Neural crest cell (in vitro differentiated cells): ENCODE data around the gene IQCK. TPM values are rescaled to one million over a fixed set of nuclear protein-coding genes. Genes with fewer than 3 reads are reported as not detected.
A peak's percentile ranks its signal among the peaks of the same experiment; 100 is the strongest.

Experiments used
- DNase-seq: peaks from one replicate; pipeline ENCODE4 v3.0.0; 2021; ENCODE audit warnings: low read depth, mixed read lengths, low spot score
- H3K27ac Mint-ChIP-seq: one replicate; pipeline ENCODE4 v1.8.0; 2021; ENCODE audit warnings: mild to moderate bottlenecking, mixed read lengths; ENCODE audit not compliant: unreplicated experiment
- H3K27me3 Mint-ChIP-seq: 2 replicates; pipeline ENCODE4 v1.8.0; 2021; ENCODE audit warnings: low read depth, mild to moderate bottlenecking, mixed read lengths
- H3K36me3 Mint-ChIP-seq: 2 replicates; pipeline ENCODE4 v1.8.0; 2021; ENCODE audit warnings: low read depth, mild to moderate bottlenecking, mixed read lengths
- H3K4me1 Mint-ChIP-seq: 2 replicates; pipeline ENCODE4 v1.8.0; 2021; ENCODE audit warnings: mixed read lengths
- H3K4me3 Mint-ChIP-seq: one replicate; pipeline ENCODE4 v1.8.0; 2021; ENCODE audit warnings: mild to moderate bottlenecking, mixed read lengths
- H3K9me3 Mint-ChIP-seq: 2 replicates; pipeline ENCODE4 v1.8.0; 2021; ENCODE audit warnings: mixed read lengths
- CTCF ChIP-seq: fragments of 200-600 bp; sonication (generic); conservative IDR thresholded peaks from 2 replicates; pipeline ENCODE4 v1.5.0; 2021; ENCODE audit warnings: antibody characterized with exemption, mild to moderate bottlenecking
- total RNA-seq: library from RNA; stranded (reverse); gene quantifications from 2 replicates; pipeline ENCODE4 v1.2.1, GENCODE V29; 2021

The IQCK gene
- total RNA-seq, 1 donor from 2014 or later, result 23.7 TPM

GRCh38 chr16:19809693-19810092 is 91.6 kb downstream of the IQCK start:
- Mint-ChIP-seq H3K4me1 (peaks cover 5% of the 10 kb centered on the region), H3K27ac (no peak overlapping the region), H3K27me3 (no peaks in the 10 kb centered on the region), H3K36me3 (peaks cover 22% of the 10 kb centered on the region), H3K9me3 (peaks cover 17% of the 10 kb centered on the region), H3K4me3 (no peak overlapping the region)
- no peak for DNase-seq
- no peak for TF ChIP-seq CTCF

GRCh38 chr16:19810817-19811731 is 93.0 kb downstream of the IQCK start:
- Mint-ChIP-seq H3K9me3 (peaks cover 7% of the 10 kb centered on the region), H3K27me3 (no peaks in the 10 kb centered on the region), H3K4me3 (no peak overlapping the region), H3K27ac (no peak overlapping the region), H3K4me1 (no peaks in the 10 kb centered on the region), H3K36me3 (peaks cover 10% of the 10 kb centered on the region)
- no peak for DNase-seq
- TF ChIP-seq CTCF, result no peak

DNA sequence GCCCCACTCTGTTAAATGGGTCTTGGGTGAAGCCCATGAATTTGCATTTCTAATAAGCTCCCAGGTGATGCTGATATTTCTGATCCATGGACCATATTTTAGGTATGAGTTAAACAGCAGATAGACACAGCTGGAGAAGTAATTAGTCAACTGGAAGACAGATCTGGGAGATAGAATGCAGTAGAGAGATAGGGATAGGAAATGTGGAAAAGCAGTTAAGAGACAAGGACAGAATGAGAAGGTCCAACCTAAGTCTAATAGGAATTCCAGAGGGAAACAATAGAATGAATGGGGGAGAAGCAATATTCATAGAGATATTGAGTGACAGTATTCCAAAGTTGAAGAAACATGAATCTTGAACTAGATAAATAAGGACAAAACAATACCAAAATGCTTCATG is 94.9 kb downstream of the IQCK start:
- Mint-ChIP-seq H3K9me3 (peaks cover 7% of the 10 kb centered on the region), H3K27me3 (no peaks in the 10 kb centered on the region), H3K36me3 (peaks cover 10% of the 10 kb centered on the region), H3K4me1 (no peaks in the 10 kb centered on the region), H3K4me3 (no peak overlapping the region), H3K27ac (no peak overlapping the region)
- no peak for TF ChIP-seq CTCF
- DNase-seq, result no peak

DNA sequence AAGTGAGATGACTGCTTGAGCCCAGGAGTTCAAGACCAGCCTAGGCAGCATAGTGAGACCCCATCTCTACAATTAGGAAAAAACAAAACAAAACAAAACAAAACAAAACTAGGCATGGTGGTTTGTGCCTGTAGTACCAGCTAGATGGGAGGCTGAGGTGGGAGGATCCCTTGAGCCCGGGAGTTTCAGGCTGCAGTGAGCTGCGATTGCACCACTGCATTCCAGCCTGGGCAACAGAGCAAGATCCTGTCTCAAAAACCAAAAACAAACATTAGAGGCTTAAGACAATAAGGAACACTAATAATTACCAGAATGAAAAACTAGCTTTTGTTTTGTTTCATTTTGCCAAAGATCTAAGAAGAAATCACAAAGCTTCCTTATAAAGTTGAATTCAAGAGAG is 97.3 kb downstream of the IQCK start:
- H3K4me3 Mint-ChIP-seq, result no peak overlapping the region
- no peaks in the 10 kb centered on the region for H3K4me1 Mint-ChIP-seq
- H3K27ac Mint-ChIP-seq, result no peak overlapping the region
- H3K27me3 Mint-ChIP-seq, result no peaks in the 10 kb centered on the region
- DNase-seq, result no peak
- peaks cover 10% of the 10 kb centered on the region for H3K36me3 Mint-ChIP-seq
- peaks cover 7% of the 10 kb centered on the region for H3K9me3 Mint-ChIP-seq
- TF ChIP-seq CTCF, result no peak

DNA sequence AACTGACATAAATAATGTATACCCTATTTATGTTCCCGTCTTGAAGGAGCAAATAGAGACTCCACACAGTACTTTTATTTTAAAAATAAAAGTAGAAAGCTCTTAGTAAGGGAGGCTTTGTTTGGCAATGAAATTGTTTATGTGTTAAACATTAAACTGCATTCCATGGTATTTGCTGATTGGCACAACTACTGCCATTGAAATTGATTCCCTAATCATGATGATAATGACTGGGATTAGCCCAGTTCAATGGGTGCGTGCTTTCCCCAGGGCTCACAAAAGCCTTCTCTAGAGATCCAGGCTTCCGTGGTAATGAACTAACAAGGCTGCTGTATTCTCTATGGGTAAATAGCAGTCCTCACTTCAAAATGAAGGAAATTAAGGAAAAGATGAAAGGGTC is 99.1 kb downstream of the IQCK start:
- Mint-ChIP-seq H3K36me3 (peaks cover 10% of the 10 kb centered on the region), H3K4me1 (no peaks in the 10 kb centered on the region), H3K27me3 (no peaks in the 10 kb centered on the region), H3K4me3 (no peak overlapping the region), H3K9me3 (peaks cover 7% of the 10 kb centered on the region), H3K27ac (peak overlapping the region; percentile 20)
- no peak for DNase-seq
- no peak for TF ChIP-seq CTCF
